ENCODE data around the gene TMEM134. TPM values are rescaled to one million over a fixed set of nuclear protein-coding genes. Genes with fewer than 3 reads are reported as not detected.

TMEM134 gene
- total and polyA plus RNA-seq, 9 of the 15 experiments (the other 6 are each of a cell fraction or from before 2014, with no cell fraction given) = 0.63 to 48.4 (median 10.7) TPM

GRCh38 chr11:67468759-67469507, at the start of gene TMEM134 (continued):
- TF ChIP-seq PPARD (CRISPR knock-in tag; IDR thresholded peaks at IDR 0.05) (no peak), RBM25 (IDR thresholded peaks at IDR 0.05; ENCODE audit: low read depth, low read length, severe bottlenecking) (no peak), ZNF184 (CRISPR knock-in tag; IDR thresholded peaks at IDR 0.05) (no peak), ESRRB (CRISPR knock-in tag; IDR thresholded peaks at IDR 0.05; ENCODE audit: borderline replicate concordance) (no peak), LEF1 (IDR thresholded peaks at IDR 0.05) (no peak), ZFP1 (CRISPR knock-in tag; IDR thresholded peaks at IDR 0.05) (no peak), KAT7 (CRISPR knock-in tag; IDR thresholded peaks at IDR 0.05; ENCODE audit: borderline replicate concordance) (peak; percentile 46; the same call in 1 of the 2 replicates), NCOR1 (IDR thresholded peaks at IDR 0.05) (no peak), ZNF408 (CRISPR knock-in tag; IDR thresholded peaks at IDR 0.05; ENCODE audit: low read depth) (no peak), TCF7L2 (IDR thresholded peaks at IDR 0.05; ENCODE audit: low read depth, low read length) (no peak), SREBF2 (CRISPR knock-in tag; IDR thresholded peaks at IDR 0.05) (no peak), ATF1 (CRISPR knock-in tag; IDR thresholded peaks at IDR 0.05) (peak; percentile 43; the same call in 1 of the 2 replicates), ATF1 (tag; IDR thresholded peaks at IDR 0.05) (peak; percentile 84), ZNF561 (CRISPR knock-in tag; conservative IDR thresholded peaks at IDR 0.05) (no peak), BRF1 (IDR thresholded peaks at IDR 0.05; ENCODE audit: borderline replicate concordance, extremely low read depth, insufficient read length) (no peak), SRF (CRISPR knock-in tag; IDR thresholded peaks at IDR 0.05) (0 out of 4 replicates have a peak, but pooled peaks of 1 of the 2 experiments have one; percentile 45), MIER1 (IDR thresholded peaks at IDR 0.05; ENCODE audit: low read depth) (no peak), ELF2 (CRISPR knock-in tag; IDR thresholded peaks at IDR 0.05) (no peak), NONO (IDR thresholded peaks at IDR 0.05; ENCODE audit: low read depth in 2 of 2, low read length in 1 of 2) (peak in 1 of 2 experiments; percentile 57; a peak in 2 of 4 replicates), FOXP1 (CRISPR knock-in tag; IDR thresholded peaks at IDR 0.05) (peak; percentile 42; the same call in 1 of the 2 replicates), NEUROD1 (IDR thresholded peaks at IDR 0.05; ENCODE audit: borderline replicate concordance, low read depth, low read length, partially characterized antibody) (peak; percentile 82), ZBTB34 (CRISPR knock-in tag; IDR thresholded peaks at IDR 0.05) (no peak)
- TF ChIP-seq, protein P1, sequence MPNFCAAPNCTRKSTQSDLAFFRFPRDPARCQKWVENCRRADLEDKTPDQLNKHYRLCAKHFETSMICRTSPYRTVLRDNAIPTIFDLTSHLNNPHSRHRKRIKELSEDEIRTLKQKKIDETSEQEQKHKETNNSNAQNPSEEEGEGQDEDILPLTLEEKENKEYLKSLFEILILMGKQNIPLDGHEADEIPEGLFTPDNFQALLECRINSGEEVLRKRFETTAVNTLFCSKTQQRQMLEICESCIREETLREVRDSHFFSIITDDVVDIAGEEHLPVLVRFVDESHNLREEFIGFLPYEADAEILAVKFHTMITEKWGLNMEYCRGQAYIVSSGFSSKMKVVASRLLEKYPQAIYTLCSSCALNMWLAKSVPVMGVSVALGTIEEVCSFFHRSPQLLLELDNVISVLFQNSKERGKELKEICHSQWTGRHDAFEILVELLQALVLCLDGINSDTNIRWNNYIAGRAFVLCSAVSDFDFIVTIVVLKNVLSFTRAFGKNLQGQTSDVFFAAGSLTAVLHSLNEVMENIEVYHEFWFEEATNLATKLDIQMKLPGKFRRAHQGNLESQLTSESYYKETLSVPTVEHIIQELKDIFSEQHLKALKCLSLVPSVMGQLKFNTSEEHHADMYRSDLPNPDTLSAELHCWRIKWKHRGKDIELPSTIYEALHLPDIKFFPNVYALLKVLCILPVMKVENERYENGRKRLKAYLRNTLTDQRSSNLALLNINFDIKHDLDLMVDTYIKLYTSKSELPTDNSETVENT (CRISPR knock-in tag; IDR thresholded peaks at IDR 0.05) = peak; percentile 81; the same call in 1 of the 2 replicates
- TF ChIP-seq, protein P2, sequence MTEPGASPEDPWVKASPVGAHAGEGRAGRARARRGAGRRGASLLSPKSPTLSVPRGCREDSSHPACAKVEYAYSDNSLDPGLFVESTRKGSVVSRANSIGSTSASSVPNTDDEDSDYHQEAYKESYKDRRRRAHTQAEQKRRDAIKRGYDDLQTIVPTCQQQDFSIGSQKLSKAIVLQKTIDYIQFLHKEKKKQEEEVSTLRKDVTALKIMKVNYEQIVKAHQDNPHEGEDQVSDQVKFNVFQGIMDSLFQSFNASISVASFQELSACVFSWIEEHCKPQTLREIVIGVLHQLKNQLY (CRISPR knock-in tag; conservative IDR thresholded peaks at IDR 0.05) = no peak

Measured in K562 (cell line).